ENCODE data around the gene RNF168.

DNA sequence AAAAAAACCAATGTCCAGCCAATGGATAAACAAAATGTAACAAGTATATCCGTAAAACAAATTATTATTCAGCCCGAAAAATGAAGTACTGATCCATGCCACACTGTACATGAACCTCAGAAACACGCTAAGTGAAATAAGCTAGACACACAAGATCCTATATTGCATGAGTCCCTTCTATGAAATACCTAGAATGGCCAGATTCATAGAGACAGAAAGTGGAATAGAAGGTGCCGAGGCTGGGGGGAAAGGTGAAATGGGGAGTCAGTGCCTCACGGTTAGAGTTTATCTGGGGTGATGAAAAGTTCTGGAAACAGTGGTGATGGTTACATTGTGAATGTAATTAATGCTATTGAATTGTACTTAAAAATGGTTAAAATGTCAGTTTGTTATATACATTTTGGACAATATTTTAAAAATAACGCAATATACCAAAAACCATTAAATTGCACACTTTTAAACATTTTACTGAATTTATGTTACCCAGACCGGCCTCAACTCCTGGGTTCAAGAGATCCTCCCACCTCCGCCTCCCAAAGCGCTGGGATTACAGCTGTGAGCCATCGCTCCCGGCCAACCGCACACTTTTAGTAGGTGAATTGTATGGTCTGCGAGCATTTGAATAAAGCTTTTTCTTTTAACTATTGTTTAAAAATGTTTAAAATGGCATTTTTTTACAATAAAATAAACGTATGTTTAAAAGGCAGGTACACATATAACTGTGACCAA lies 2.1 kb downstream of the RNF168 start:
- 0 out of 2 replicates have a peak, but pooled peaks have one; percentile 2 for TF ChIP-seq CEBPB (IDR thresholded peaks at IDR 0.05; ENCODE audit: low read depth, low read length)
- TF ChIP-seq, protein P1, sequence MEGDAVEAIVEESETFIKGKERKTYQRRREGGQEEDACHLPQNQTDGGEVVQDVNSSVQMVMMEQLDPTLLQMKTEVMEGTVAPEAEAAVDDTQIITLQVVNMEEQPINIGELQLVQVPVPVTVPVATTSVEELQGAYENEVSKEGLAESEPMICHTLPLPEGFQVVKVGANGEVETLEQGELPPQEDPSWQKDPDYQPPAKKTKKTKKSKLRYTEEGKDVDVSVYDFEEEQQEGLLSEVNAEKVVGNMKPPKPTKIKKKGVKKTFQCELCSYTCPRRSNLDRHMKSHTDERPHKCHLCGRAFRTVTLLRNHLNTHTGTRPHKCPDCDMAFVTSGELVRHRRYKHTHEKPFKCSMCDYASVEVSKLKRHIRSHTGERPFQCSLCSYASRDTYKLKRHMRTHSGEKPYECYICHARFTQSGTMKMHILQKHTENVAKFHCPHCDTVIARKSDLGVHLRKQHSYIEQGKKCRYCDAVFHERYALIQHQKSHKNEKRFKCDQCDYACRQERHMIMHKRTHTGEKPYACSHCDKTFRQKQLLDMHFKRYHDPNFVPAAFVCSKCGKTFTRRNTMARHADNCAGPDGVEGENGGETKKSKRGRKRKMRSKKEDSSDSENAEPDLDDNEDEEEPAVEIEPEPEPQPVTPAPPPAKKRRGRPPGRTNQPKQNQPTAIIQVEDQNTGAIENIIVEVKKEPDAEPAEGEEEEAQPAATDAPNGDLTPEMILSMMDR (conservative IDR thresholded peaks at IDR 0.05; ENCODE audit: low read depth, low read length) = no peak

Data from IMR-90 (cell line).